ENCODE measurements around the gene MLXIP.

Gene MLXIP

GRCh38 chr12:122057007-122057735 lies 21.4 kb upstream of the MLXIP start:
- H3K4me3 ChIP-seq (ENCODE audit: low read length), result no peak overlapping the region
- DNase-seq (ENCODE audit: low read depth), result no peak
- TF ChIP-seq, protein P1, sequence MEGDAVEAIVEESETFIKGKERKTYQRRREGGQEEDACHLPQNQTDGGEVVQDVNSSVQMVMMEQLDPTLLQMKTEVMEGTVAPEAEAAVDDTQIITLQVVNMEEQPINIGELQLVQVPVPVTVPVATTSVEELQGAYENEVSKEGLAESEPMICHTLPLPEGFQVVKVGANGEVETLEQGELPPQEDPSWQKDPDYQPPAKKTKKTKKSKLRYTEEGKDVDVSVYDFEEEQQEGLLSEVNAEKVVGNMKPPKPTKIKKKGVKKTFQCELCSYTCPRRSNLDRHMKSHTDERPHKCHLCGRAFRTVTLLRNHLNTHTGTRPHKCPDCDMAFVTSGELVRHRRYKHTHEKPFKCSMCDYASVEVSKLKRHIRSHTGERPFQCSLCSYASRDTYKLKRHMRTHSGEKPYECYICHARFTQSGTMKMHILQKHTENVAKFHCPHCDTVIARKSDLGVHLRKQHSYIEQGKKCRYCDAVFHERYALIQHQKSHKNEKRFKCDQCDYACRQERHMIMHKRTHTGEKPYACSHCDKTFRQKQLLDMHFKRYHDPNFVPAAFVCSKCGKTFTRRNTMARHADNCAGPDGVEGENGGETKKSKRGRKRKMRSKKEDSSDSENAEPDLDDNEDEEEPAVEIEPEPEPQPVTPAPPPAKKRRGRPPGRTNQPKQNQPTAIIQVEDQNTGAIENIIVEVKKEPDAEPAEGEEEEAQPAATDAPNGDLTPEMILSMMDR (conservative IDR thresholded peaks at IDR 0.05; ENCODE audit: low read length), result no peak

DNA sequence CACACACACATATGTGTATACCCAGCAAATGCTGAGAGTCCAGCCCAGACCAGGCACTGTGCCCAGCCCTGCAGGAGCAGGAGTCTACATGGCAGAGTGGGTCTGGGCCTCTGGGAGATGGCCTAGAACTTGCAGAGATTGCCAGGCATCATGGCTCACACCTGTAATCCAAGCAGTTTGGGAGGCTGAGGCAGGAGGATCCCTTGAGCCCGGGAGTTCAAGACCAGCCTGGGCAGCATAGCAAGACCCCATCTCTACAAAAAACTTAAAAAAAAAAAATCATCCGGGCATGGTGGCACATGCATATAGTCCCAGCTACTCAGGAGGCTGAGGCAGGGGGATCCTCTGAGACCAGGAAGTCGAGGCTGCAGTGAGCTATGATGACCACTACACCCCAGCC lies 20.8 kb upstream of the MLXIP start:
- no peak for DNase-seq (ENCODE audit: low read depth)
- TF ChIP-seq, protein P1 (conservative IDR thresholded peaks at IDR 0.05; ENCODE audit: low read length), result no peak
- no peak overlapping the region for H3K4me3 ChIP-seq (ENCODE audit: low read length)

GRCh38 chr12:122058549-122059149 lies 19.9 kb upstream of the MLXIP start:
- TF ChIP-seq, protein P1 (conservative IDR thresholded peaks at IDR 0.05; ENCODE audit: low read length), result no peak
- no peak for DNase-seq (ENCODE audit: low read depth)
- H3K4me3 ChIP-seq (ENCODE audit: low read length), result no peak overlapping the region

DNA sequence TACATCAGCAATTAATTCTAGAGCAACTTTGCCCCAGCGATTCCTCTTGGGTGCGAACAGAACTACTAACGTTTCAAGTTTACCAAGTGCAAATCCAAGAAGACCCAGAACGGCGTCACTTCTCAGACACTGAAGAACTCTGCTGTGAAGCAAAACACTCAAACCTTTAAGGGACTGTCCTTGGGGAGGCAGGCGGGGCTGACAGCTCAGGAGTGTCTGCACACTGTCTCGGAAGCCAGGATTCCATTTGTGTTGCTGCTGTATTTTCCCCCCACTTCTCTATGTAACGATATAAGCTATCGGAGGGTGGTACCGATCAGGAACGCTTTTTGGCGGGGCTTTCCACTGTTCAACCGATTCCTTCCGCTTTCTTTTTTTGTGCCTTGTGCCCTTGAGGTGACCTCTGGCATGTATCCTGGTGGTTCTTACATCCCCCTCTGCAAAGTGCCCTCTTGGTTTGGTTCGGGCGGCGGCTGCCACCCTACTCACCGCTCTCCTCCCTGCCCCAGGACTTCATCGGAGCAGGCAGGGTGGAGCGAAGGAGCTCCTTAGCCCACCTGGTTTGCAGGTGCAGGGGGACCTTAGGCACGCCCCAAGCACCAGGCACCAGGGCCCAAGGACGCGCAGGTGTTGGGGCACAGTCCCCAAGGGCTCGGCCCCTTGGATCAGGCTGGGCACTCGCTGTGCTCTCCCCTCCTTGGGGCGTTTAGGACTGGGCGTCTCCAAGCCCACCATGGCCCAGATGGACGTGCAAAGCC lies 19.2 kb upstream of the MLXIP start:
- H3K4me3 ChIP-seq (ENCODE audit: low read length), result no peak overlapping the region
- TF ChIP-seq, protein P1 (conservative IDR thresholded peaks at IDR 0.05; ENCODE audit: low read length), result no peak
- DNase-seq (ENCODE audit: low read depth), result no peak

GRCh38 chr12:122060081-122060501 lies 18.5 kb upstream of the MLXIP start:
- DNase-seq (ENCODE audit: low read depth), result no peak
- TF ChIP-seq, protein P1 (conservative IDR thresholded peaks at IDR 0.05; ENCODE audit: low read length), result no peak
- no peak overlapping the region for H3K4me3 ChIP-seq (ENCODE audit: low read length)

- DNase-seq (ENCODE audit: low read depth), result no peak
- TF ChIP-seq, protein P1 (conservative IDR thresholded peaks at IDR 0.05; ENCODE audit: low read length), result no peak
- no peak overlapping the region for H3K4me3 ChIP-seq (ENCODE audit: low read length)
These were observed 17.3 kb upstream of the MLXIP start for GRCh38 chr12:122061253-122061652.

All from AG10803 (cell line).